NCI-H2171 treated with DMSO at 0.1 percent for 48 hours (cell line): ENCODE data around the gene ENOX1.

Experiments
- DNase-seq: peaks from one replicate; lab custom pipeline; 2025; lab: John Stamatoyannopoulos, UW

The ENOX1 gene

GRCh38 chr13:43388282-43389034, 398.3 kb downstream of the ENOX1 start:
- peak; percentile 40 for DNase-seq

- no peak for DNase-seq
These were observed 398.9 kb downstream of the ENOX1 start for GRCh38 chr13:43387880-43388279.

GRCh38 chr13:43383498-43384165, 403.1 kb downstream of the ENOX1 start:
- DNase-seq: no peak

- no peak for DNase-seq
These were observed 407.0 kb downstream of the ENOX1 start for GRCh38 chr13:43379738-43380137.

- DNase-seq: no peak
These were observed 408.8 kb downstream of the ENOX1 start for GRCh38 chr13:43377973-43378372.

GRCh38 chr13:43377149-43377548, 409.6 kb downstream of the ENOX1 start:
- peak; percentile 24 for DNase-seq

GRCh38 chr13:43376596-43376995, 410.2 kb downstream of the ENOX1 start:
- no peak for DNase-seq

- no peak for DNase-seq
These were observed 410.8 kb downstream of the ENOX1 start for GRCh38 chr13:43375797-43376465.

- DNase-seq: no peak
These were observed 412.2 kb downstream of the ENOX1 start for GRCh38 chr13:43374621-43375020.

- DNase-seq: no peak
These were observed 413.4 kb downstream of the ENOX1 start for GRCh38 chr13:43373400-43373799.

- DNase-seq: no peak
These were observed 415.9 kb downstream of the ENOX1 start for GRCh38 chr13:43370842-43371241.

GRCh38 chr13:43369319-43369718, 417.5 kb downstream of the ENOX1 start:
- no peak for DNase-seq

GRCh38 chr13:43368003-43368402, 418.8 kb downstream of the ENOX1 start:
- no peak for DNase-seq

- DNase-seq: no peak
These were observed 421.8 kb downstream of the ENOX1 start for GRCh38 chr13:43365039-43365344.

GRCh38 chr13:43364210-43365038, 422.3 kb downstream of the ENOX1 start:
- DNase-seq: no peak

- DNase-seq: no peak
These were observed 423.4 kb downstream of the ENOX1 start for GRCh38 chr13:43363156-43363953.

- DNase-seq: no peak
These were observed 424.2 kb downstream of the ENOX1 start for GRCh38 chr13:43362556-43362955.

GRCh38 chr13:43360892-43361610, 425.7 kb downstream of the ENOX1 start:
- DNase-seq: no peak

GRCh38 chr13:43360171-43360570, 426.6 kb downstream of the ENOX1 start:
- no peak for DNase-seq

GRCh38 chr13:43359536-43359935, 427.2 kb downstream of the ENOX1 start:
- DNase-seq: no peak

GRCh38 chr13:43357564-43357963, 429.2 kb downstream of the ENOX1 start:
- no peak for DNase-seq
